Left forelimb (tissue), 1 donor: ENCODE data around the gene NPNT.

Experiments
- DNase-seq: peaks from one replicate; pipeline ENCODE4 v3.0.0-alpha.2; 2018; ENCODE audit warnings: low spot score

NPNT gene

DNA sequence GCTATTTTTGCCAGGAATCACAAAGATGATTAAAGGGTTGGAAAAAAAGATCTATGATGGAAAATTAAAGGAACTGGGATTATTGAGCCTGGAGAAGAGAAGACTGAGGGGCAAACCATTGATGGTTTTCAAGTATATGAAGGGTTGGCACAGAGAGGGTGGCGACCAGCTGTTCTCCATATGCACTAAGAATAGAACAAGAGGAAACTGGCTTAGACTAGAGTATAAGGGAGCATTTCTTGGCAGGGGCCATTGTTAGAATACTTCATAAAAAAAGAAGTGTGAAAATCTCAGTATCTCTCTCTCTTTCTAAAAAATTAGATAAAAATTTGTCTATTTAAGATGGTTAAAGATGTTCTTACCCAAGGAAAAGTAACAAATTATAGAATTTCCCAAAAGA is 75.1 kb downstream of the NPNT start:
- DNase-seq = no peak

DNA sequence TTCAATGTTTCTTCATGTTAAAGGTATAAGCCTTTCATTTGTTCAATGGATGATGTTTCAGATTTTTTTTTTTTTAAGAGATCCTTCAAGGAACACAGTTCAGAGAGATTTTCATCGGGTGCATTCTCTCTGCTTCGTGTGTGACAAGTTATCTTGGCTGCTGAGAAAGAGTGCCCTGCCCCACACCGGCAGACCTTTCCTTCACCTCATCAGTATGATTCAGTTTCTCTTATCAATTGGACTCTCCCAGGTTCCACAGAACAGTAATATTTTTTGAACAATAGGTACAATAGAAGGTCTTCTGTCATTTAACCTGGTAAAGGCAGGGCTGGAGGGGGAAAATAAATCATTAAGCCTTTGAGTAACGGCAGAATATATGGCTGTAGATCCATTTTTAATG is 75.8 kb downstream of the NPNT start:
- no peak for DNase-seq

DNA sequence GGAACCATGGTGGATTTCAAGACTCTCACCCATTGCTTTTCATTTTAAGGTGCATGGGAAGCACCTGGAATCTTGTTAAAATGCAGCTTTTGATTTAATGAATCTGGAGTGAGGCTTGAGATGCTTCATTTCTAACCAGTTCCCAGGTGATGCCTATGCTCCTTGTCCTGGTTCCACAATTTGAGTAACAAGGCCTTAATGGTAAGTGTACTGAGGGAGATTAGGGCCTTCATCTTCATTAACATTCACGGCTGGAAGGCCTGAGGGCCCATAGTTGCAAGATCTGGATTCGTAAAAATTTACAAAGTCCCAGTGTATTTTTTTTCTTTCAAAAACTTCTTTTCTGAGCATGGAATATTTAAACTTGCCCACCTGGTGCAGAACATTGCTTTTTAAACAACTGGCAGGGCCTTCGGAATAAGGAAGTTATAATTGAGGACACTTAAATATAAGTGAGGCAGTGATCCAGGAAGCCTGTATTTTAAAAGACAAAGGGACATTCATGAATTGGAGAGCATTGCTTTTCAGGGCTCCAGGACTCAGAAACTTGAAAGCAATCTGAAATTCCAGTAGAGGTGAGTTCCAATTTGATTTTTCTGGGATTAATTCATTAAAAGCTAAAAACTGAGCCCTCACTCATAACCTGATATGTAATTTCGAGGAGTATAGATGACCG is 77.8 kb downstream of the NPNT start:
- no peak for DNase-seq

DNA sequence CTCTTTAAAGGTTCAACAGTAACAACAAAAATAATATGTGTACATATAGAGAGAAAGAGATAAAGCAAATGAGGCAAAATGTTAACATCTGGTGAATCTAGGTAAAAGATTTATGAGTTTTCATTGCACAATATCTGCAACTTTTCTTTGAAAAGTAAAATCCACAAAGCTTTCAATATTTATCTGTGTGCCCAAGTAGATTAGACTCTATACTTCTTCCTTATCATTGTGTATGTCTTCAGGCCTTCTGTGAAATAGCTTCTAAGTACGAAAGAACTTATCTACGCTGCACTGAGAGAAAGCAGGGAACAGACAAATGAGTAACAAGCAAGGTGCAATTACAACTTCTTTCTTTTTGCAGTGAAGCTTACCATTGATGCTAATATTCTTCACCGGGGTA is 81.6 kb downstream of the NPNT start:
- DNase-seq = no peak

DNA sequence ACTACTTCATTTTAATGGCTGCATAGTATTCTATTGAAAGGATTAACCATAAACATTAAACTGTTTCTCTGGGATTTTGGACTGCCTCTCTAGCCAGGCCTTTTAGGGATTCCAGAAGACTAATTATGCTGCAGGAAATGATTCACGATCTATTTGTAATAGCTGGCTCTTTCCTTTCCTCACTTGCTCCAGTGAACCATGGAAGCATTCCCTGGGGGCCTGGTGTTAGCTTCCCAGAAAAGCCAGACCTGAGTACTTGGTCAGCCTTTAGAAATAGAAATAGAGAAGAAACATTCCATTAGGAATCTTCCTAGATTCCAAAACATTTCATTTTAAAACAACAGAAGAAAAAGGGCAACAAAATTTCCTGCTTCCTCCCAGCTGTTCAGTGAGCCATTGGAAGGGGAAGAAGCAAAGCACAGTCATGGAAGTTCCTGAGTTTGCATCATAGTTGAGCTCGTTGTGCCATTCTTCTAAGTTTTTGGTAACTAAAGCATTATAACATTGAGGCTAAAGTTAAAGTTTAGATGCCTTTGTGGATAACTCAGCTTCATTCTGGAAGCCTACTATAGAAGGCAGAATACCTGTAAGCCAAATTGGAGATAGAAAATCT is 83.5 kb downstream of the NPNT start:
- DNase-seq = no peak

DNA sequence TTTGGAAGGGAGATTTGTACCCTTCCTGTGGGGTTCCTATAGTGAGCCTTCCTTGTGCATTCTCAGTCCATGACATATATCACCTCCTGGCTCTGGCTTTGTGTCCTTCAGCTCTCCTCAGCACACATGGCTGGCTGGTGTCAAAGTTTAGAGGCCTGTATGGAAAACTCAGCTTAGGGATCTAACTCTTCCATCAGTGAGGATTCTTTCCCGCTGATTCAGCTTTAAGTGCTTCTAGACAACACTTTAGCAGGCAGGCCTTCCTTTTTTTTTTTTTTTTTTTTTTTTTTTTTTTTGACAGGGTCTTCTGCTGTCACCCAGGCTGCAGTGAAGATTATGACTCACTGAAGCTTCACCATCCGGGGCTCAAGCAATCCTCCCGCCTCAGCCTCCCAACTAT is 84.2 kb downstream of the NPNT start:
- no peak for DNase-seq

DNA sequence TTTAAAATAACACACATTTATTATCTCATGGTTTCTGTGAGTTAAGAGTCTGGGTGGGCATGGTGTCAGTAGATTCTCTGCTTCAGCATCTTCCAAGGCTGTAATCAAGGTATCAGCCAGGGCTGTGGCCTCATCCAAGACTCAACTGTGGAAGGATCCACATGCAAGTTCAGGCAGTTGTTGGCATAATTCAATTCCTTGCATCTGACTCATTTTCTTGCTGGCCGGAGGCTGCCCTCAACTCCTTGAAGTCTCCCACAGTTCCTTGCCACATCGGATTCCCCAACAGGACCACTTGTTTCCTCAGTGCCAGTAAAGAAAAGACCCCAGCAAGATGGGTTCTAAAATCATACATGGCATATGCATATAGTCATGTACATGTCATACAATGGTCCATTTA is 93.4 kb downstream of the NPNT start:
- no peak for DNase-seq

DNA sequence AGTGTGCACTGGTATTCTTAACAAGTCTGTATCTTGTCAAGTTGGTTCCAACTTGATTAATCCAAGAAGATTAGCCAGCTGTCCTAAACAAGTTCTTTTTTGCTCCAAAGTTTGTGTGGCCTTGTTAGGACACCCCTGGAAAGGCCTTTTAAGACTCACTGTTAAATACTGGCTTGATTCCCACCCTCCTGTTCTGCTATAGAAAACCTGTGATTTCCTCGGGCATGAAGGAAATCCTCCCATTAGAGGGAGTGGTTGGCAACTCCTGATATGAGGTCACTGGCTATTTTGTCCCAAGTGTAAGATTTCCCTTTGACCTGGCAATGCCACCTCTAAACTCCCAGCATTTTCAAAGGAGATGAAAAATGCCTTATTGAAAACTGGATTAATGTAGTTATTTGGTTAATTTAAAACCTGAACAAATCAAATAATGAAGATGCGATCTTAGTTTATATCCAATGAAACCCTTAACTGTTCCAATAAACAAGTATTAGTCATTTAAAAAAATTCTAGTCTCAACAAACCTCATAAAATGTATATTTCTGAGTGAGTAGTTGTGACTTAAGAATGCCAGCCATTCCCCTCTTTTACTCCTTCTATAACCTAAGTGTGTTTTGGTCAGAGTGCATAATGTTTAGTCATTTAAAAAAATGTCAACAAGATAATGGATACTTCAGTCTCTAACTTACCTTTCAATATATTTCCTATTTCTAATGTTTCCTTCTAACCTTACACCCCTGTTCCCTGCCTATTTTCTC is 94.4 kb downstream of the NPNT start:
- no peak for DNase-seq

DNA sequence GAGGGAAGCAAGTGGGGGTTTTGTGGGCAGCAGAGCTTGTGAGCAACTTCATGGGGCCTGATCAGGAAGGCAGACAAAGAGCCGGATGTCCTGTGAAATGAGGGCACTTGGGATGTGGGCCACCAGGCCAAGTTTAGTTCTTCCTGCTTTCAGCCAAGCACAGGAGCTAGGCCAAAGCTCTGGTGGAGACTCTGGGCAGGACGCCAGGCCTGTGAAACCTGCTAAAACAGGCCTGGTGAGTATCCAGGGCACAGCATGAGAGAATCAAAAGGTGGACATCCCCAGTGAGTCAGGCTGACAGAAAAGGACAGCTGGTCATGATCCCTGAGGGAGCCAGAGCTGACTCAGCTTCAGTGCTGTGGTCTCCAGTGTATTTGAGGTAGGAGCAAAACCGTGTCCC is 95.7 kb downstream of the NPNT start:
- no peak for DNase-seq

DNA sequence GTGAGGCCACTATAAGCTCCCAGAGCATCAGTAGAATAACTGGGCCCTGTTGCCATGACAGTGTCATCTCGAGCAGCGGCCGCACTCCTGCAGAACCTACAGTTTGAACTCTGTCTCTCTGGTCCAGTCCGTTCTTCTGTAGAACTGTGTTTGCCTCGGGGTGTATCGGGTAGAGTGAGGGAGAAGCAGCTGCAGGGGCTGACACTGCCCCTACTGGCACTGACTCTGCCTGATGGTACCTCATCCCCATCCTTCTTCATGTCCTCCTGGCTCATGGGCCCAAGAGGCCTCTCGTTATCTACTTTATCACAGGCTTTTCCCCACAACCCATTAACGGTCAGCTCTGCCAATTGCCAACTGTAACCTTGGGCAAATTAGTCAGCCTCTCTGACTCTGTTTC is 96.5 kb downstream of the NPNT start:
- DNase-seq = no peak

DNA sequence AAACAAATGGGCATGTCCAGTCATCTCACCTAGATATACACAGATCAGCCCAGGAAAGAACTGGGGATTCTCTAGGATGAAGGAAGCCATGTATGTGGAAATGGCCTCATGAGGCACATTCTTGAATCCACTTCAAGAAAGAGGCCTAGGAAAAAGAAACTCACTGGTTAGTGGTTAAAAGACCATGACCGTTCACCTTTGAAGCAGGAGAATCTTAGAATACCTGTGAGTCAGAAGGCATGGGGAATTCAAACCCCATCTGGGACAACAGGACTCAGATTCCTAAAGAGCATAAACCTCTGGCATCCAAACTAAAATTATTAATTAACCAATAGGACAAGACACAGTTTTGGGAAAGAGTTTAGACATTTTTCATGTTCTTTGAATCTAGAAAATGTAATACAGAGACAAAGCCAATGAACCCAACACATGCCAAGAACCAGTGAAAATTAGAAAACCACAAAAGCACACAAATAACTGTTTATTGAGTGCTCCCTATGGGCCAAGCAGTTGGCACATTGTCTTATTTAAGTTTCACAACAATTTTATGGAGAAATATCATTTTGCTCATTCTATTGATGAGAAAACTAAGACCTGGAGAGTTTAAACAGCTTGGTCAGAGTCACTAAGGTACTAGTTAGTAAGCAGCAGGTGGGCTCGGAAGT is 97.5 kb downstream of the NPNT start:
- DNase-seq = no peak

DNA sequence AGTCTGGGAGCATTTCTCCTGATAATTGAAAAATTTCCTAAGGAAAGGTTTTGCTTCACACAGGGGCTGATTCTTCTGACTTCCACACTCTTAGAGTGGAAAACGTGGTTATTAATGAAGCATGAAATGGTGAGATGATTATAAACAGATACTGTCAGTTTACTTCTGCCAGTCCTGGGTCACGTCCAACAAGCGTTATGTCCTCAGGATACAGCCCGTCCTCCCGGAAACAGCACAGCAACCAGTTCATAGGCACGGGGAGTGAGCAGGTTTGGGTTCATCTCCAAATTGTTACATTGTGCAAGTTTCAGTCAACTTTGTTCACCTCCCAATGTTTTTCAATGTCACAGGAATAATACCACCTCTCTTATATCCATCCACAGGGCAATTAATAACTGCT is 98.8 kb downstream of the NPNT start:
- DNase-seq = no peak

DNA sequence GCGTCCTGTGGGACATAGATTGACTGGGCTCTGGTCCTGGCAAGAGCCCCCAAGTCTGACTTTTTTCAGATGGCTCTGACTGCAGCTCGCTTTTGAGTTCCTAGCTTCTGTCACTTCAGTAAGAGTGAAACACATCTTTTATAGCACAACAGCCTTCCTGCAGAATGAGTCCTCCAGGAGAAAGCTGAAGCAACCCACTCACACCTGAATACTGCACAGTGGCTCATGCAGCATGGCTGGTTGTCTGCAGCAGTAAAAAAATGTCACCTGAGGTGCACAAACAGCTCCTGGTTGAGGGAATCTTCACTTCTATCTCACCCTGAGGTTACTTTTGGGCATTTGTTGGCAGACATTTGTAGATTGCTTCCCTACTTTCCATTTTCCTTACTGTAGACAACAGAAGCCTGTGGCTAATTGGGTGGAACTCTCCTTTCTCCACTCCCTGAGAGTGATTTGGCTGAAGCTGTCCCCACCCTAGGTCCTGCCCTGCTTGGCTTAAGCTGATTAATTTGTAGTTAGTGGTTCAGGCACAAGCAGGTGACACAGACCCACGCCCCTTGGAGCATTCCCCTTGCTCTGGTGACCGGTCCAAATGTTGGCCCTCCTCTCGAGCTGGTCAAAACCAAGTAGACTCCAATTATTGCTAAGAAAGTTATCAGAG is 99.7 kb downstream of the NPNT start:
- no peak for DNase-seq

DNA sequence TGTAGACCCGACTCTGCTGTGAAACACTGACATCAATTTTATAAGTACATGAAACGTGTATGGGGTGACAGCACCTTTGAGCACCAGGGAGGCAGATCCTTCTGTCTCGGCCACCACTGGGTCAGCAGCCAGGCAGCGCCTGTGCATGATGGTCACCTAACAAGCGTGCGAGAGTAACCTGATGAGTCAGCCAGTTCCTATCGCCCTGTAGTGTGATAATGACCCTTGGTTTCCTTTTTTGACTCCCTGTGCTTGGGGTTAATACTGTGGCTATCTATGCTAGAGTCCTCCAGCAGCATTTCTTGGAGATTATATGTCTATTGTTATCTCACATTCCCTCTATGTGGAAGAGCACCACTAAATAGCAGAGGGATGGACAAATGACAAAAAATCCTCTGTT is 101.6 kb downstream of the NPNT start:
- no peak for DNase-seq

DNA sequence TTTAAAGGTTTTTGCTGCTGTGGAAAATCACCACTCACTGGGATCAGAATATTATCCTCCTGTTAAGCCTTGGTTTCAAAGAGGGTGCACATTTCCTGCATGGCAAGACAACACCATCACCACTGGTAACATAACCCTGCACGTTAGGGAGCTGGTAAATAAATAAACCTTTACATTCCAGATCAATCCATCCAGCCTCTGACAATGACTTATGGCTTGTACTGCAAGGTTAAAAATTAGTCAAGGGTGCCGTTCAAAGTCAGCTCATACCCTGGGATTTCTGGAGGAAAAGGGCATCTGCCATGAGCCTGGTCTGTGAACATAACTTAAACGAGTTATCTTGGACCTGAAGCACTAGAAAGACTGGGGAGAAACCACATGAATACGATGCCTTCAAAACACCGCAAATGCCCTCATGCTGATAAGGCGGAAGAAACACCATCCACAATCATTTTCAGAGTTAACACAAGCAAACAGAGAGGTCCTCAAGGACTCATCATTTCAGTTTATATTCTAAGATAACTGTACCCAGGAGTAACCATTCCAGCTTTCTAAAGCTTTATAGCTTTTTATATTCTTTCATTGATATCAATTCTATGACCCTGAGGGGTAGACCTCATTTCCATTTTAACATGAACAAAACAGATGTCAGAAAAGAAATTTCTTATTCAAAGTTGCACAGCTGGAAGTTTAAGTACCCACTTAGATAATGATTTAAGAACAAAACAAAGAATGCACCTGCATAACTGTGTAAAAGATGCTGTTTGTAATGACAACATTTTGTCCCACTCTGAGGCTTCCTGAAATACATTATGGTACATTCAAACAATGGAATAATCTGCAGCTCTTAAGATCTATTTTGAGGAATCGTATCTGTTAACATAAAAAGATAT is 103.1 kb downstream of the NPNT start:
- DNase-seq = no peak

DNA sequence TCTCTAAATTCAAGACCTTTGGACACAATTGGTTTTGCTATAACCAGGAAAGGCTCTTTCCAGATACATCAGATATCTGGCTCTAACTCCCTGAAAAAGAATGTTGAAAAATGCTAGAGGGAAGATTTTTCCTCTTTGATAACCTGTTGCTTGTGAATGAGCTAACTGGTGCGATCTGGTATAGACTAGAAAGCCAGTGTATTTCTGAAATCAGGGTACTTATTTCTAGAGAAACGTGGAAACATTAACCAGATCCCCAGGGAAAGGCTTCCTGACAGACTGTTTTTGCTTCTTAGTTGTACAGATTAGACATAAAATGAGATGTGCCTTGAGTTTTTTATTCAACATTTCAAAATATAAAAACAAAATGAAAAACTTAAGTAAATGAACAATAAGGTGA is 107.7 kb downstream of the NPNT start:
- no peak for DNase-seq

DNA sequence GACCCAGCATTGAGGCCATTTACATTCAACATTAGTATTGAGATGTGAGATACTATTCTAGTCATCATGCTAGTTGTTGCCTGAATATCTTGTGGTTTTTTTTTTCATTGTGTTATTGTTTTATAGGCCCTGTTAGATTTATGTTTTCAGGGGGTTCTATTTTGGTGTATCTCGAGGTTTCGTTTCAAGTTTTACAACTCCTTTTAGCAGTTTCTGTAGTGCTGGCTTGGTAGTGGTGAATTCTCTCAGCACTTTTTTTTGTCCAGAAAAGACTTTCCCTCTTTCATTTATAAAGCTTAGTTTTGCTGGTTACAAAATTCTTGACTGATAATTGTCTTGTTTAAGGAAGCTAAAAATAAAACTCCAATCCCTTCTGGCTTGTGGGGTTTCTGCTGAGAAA is 115.5 kb downstream of the NPNT start:
- DNase-seq = no peak

DNA sequence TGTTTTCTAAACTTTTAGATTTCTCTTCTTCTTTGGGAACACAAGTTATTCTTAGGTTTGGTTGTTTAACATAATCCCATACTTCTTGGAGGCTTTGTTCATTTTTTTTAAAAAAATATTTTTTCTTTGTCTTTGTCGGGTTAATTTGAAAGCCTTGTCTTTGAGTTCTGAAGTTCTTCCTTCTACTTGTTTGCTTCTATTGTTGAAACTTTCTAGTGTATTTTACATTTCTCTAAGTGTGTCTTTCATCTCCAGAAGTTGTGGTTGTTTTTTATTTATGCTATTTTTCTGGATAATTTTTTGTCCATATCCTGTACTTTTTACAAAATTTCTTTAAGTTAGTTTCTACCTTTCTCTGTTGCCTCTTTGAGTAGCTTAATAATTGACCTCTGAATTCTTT is 116.1 kb downstream of the NPNT start:
- no peak for DNase-seq

DNA sequence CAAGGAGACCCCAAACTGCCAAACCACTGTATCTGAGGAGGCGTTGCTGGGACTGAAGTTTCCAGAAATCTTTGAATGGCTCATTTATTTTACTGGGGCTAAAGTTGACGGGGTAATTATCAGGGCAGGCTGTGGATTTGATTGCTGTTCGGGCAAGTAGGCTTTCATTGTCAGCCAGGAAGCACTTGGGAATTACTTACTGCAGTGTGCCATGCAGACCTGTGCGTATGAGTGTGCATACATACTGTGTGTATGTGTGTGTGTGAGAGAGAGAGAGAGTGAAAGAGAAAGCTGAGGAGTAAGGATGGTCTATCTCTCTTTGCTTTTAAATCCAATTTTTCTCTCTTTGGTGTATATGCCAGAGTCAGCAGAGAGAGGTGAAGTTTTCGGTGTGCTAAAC is 122.7 kb downstream of the NPNT start:
- no peak for DNase-seq

DNA sequence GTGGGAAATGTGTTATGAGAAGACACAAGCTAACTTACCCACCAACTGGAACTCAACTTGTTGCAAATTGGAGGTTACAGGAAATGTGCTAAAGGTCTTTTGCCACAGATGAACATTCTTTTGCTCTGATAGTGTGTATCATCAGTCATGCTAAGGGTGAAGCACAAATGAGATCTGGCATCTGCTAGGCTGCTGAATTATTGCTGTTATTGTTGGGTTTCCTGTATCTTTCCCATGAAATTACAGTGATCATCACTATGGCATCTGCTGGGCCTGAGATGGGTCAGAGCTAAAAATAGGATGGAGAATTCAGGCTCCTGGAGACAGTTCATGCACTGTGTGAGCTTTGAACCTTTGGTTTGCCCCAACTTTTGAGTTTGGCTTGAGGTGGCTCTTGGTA is 124.5 kb downstream of the NPNT start:
- DNase-seq = no peak
